Activated CD8-positive, alpha-beta memory T cell treated with anti-CD3 and anti-CD28 coated beads for 4 hours (primary cell): ENCODE results near the gene TSFM.
A peak's percentile ranks its signal among the peaks of the same experiment; 100 is the strongest.

Source experiments
- DNase-seq, 2 donors: peaks; one replicate each; pipeline ENCODE4 v3.0.0-alpha.2; 2020; ENCODE audit warnings: low read depth in 2 of 2

TSFM gene

GRCh38 chr12:57834086-57834876, 51.7 kb downstream of the TSFM start:
- DNase-seq: no peak

DNA sequence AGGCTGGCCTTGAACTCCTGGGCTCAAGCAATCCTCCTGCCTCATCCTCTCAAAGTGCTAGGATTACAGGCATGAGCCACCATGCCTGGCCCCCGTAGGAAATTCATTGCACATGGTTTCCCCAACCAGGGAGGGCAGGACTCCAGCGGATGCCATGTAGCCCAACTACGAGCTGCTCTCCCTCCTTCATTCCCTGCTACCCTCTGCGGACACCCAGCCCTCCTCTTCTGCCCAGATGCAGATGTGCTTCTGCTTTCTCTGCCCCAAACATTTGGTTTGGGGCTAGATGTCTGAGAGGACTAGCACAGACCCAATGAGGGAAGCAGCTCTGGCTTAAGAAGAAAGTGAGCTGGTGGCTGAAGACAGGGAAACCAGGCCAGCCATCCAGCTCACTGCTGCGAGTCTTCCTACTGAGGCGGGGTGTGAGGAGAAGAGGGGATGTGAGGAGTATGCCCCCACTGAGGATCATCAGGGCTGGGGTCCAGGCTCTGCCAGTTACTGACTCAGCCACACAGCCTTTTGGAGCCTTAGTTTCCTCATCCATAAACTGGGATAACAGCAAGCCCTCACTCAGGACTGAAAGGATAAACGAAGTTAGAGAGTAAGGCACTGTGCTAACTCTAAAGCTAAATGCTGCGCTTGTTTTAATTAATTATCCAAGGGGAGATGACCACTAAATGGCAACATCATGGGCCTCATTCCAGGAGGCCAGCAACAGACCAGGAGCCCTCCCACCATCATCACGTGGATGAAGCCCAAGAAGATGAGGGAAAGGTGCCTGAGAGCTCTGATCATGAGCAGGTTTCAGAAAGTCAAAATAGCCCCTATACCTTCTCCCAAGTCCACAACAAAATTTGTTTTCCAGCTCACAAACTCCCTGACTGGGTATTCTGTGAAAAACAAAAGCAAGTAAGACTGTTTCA, 53.0 kb downstream of the TSFM start:
- no peak for DNase-seq

DNA sequence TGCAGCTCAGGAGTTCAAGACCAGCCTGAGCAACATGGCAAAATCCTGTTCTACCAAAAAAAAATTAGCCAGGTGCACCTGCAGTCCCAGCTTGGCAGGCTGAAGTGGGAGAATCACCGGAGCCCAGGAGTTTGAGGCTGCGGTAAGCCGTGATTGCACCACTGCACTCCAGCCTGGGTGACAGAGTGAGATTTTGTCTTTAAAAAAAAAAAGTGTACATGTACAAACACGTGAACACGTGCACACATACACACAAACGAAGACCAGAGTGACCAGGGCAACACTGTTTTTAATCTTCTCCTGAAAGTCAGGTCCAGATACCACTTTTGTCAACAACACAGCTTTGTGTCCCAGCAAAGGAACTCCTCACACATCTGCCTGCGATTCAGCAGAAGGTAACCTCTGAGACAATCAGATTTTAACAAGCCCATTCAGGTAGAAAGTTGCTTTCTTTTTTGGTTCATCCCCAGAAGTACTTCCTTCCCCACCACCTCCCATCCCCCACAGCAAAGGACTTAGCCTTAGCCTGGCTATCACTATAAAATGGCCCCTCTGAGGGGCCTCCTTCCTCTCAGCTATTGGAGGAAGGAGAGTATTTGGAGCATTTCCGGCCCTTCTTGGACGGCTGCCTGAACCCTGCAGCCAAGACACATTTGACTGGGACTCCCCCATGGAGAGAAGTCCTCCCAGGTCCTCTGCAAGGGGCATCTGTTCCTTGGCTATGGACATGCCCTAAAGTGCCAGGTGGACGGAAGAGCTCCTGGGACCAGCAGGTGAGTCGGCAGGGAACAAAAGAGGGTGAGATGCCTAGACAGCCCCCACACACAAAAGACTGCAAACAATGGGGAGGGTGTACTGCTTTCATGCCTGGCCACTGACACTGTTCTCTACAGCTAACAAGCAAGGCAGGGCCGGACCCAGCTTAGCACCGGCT, 54.1 kb downstream of the TSFM start:
- no peak for DNase-seq

DNA sequence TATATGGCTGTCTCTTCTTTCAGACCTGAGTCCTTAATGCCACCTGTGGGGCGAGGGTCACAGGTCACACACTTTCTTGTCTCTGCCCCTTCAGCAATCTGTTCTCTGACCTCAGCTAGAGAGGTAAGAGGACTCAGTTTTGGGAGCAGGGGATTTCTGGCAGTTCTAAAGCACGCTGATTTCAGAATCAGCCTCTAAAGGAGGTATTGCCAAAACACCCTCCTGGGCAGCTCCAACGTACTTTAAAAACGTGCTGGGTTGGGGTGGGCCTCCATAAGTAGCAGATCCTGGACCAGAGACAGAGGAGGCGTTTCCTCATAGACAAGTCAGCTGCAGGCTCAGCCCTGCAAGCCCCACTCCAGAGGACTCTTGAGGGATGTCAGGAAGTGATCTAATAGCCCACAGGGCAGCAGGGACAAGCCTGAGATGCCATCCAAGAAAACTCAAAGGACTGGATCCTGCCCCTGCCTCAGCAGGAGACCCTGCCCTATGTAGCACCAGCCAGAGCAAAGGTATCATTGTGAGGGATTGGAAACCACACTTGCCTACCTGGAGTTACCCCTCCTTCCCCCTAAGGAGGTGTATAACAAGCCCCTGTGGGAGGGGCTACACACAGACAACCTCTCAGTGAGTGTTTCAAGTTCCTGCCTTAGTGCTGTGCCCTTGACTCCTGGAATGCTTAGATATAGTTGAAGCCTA, 55.4 kb downstream of the TSFM start:
- no peak for DNase-seq

DNA sequence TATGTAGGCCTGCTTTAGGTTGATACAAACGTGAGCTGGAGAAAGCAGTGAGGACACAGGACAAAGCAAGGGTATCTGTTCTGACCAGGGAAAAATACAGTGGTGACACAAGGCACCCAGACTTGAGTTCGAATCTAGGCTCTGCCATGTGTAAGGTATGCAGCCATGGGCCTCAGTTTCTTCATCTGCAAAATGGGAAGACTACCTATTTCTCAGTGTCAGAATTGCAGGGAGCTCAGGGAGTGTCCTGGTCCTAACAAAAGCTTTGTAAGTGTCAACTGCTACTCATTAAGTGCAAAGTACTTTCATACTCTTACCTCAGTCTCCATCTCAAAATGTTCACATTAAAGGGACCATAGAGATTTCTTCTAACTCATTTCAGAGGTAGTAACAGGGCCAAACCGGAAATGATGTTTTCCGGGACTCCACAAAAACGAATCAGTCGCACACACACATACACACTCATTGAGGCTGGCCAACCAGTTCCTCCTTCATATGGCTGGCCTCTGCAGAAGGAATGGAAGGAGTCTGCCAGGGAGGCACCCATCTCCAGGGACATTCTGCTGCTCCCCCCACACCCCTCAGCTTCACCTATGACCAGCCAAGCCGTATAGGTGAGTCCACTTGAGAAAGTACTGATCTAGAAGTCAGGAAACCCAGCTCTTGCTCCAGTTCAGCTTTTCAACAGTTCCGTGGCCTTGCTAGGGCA, 56.2 kb downstream of the TSFM start:
- DNase-seq: no peak

DNA sequence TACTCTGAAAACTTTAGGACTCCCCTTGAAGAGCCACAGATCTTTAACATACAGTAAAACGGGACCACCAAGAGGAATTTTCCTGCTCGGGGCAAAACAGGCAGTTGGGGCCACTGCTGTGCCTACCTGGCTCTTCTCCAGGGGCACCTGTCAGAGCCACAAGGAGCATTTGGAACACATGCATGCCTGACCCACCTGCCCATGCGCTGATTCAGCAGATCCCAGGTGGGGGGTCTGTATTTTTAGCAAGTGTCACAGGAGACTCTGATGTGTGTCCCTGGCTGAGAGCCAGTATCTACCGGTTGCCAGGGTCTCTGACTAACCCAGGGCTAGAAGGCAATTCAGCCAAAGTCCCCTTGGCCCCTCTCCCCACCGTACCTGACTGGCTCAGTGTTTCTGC, 57.4 kb downstream of the TSFM start:
- DNase-seq: no peak

GRCh38 chr12:57840726-57841125, 58.1 kb downstream of the TSFM start:
- DNase-seq: no peak

- DNase-seq: no peak
These were observed 58.9 kb downstream of the TSFM start for GRCh38 chr12:57841445-57841844.

DNA sequence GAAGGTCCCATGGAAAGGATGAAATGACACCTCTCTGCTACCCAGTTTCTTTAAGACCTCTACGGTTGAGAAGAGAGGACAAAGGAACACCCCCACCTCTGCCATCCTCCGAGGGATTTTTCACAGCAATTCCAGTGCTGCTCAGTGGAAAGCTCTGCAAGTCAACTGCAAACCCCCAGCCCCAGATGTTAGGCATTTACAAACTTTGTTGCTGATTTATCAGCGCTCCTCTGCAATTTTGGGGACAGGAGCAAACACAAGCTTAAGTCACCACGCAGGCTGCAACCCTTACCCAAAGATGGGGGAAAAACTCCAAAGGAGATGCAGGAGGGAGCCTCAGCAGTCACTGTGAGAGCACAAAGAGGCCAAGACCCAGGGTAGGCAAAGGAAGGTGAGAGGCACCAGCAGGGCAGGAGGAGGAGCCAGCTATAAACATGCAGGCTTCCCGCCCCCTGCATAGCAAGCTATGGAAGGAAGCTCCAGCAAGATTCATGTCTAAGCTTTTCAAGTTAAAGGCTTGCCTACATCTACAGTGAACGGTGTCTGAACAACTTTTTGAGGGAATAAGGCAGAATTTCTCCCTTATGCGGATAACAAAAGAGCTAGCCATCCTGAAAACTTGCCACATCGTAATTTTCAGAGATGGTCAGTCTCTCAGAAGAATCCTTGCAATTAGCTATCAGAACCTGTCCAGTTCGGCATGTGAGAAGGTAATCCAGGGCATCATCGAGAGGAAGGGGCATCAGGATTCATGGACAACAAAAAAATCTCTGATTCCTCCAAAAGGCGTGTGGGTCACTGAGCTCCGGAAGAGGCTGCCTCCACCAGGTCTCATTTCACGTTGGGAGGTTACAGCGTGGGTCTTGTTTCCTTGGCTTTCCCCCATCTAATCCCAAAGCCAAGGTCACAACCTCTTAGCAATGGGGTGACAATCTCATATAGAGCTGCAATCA, 60.0 kb downstream of the TSFM start:
- no peak for DNase-seq

DNA sequence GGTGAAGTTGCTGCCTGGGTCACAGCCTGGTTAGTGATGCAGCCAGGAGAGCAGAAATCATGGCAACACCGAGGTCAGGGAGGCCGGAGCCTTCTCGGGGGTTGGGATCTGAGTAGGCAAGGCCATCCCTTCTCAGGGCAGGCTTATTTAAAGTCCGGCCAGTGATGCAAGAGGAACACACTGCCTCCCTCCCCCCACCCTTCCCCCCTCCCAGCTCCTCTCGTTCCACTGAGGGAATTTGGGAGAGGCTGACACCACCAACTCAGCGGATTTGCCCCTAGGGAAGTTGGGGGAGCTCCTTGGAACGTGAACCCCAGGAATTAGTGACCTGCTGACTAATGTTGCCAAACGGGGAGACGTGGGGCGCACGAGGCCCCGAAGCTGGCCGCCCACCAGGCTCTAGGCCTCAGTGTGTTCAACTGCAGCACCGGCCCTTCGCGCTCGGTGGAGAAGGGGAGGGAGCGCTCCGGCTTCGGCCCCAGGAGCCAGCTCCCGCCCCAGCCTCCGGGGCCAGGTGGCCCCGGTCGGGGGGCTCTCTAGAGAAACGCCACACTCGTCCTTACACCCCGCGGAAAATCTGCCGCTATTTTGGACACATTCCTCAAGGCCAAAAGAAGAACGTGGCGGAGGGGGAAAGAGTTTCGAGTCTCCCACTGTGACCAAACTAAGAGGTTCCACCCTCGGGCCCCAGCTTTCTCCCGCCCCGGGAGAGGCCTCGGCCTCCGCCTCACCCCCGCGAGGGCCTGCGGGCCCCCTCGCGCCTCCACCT, 62.3 kb downstream of the TSFM start:
- no peak for DNase-seq

DNA sequence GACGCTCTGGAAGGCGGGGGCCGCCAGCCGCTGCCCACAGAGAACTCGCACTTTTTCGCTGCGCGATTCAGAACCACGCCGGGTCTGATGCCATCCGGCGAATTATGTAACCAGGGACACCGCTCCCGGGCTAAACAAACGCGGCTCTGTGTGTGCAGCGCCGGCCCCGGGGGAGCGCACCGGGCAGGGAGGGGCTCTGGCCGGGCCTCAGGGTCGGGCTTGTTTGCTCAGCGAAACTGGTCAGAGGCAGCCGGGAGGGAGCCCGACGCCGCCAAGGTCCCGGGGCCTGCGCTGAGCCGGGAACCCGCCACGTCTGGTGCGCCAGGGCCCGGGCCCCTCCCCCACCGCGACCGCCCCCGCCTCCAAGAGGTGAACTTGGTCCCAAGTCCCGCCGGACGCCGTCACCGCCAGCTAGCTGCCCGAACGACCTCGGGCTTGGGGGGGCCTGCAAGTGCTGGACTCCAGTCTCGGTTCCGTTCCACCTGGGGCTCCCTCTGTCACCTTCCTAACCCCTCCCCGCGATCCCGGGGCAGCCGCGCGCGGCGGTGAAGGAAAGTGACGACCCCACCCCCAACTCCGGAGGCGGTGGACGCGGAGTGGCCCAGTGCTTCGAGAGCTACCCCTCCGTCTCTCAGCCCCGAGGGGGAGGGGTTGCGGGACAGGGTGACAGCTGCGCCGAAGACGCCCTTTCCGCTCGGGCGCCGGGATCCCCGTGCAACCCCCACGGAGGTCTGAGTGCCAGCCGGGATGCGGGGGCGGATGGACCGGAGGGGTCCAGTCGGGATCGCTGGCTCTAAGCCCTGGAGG, 63.1 kb downstream of the TSFM start:
- peak; percentile 15 to 19 for DNase-seq

DNA sequence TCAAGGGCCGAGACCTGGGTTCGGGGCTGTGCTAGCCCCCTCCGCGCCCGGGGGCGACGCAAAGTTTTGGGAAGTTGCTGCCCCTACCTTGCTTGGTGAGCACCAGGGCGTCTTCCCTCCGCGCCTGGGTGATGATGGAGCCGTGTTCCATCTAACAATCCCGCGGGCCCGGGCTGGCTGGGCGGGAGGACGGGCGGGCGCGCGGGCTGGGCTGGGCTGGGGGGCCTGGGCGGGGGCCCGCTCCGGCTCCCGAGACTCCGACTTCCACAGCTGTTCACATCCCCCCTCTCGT, 63.6 kb downstream of the TSFM start:
- DNase-seq: no peak

DNA sequence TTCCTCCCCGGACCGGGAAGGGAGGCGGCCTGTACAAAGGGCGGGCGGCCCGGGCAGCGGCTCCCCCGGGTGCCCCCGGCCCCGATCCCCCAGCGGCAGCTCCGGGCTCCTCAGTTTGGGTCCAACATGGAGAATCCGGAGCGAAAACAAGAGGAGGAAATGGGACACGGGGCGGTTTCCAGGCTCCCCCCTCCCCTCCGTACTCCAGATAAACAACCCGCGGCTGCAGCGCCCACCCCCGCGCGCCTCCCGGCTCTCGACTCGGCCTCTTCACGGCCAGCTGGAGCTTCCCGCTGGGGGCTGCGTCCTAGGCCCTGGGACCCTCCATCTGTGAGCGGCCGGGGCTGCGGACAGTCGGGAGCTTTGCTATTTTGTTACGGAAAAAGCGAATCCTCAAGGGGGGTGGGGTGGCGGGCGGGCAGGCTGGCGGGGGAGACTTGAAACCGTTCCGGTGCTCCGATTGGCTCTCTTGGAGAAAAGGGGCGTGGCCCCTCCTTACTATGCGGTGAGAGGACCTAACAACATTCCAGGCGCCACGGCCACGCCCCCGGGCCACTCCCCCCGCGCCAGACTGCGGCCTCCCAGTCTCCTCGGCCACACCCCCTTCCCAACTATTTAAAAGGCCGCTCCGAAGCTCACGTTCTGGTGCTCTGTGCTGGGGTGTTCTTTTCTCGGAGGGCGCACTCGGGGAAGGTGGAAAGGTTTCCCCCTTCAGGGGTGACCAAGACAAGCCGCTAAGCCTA, 64.2 kb downstream of the TSFM start, which contains the start of gene CTDSP2:
Gene CTDSP2 (minus strand): TSS at position 153 of the 743 bp plus-strand sequence. CDS start 294 bp downstream, outside the sequence.
- DNase-seq: peak; percentile 72 to 77
